Transverse colon (tissue), 4 donors: ENCODE results near the gene TNFRSF11A.

Experiments used
- CTCF ChIP-seq, 5 experiments: fragments of 200-600 bp in 3 of 5; fragments of 450-650 bp in 2 of 5; sonication (generic) in 3 of 5; IDR thresholded peaks; 1 replicate in 2 of 5; 2 replicates in 3 of 5; pipeline ENCODE4 v1.5.1; 2016 to 2017; ENCODE audit warnings: antibody characterized with exemption in 5 of 5, inconsistent platforms in 3 of 5, mild to moderate bottlenecking in 2 of 5, moderate library complexity in 1 of 5
- POLR2A ChIP-seq: fragments of 450-650 bp; IDR thresholded peaks from one replicate; pipeline ENCODE4 v1.6.1; 2016; ENCODE audit warnings: antibody characterized with exemption, mild to moderate bottlenecking, moderate library complexity
- POLR2AphosphoS5 ChIP-seq, 3 donors: sonication (generic); formaldehyde crosslinking; IDR thresholded peaks; one replicate each; pipeline ENCODE4 v1.6.1; 2016; ENCODE audit warnings: antibody characterized with exemption in 3 of 3

GRCh38 chr18:62418258-62418657, 93.1 kb downstream of the TNFRSF11A start:
- no peak for TF ChIP-seq CTCF (IDR thresholded peaks at IDR 0.05)
- TF ChIP-seq POLR2A: no peak
- TF ChIP-seq POLR2AphosphoS5 (IDR thresholded peaks at IDR 0.05): no peak
